ENCODE measurements around the gene NPIPB8.
"Not testable (repeated sequence)": the region's sequence is repeated elsewhere in the genome, so short reads cannot be mapped to it uniquely, and the experiment has no call there.

The NPIPB8 gene
- total RNA-seq, result 0 to 0.66 (median 0) reads per million in 17 experiments

GRCh38 chr16:28637765-28638164 is at the start of gene NPIPB8:
Gene NPIPB8, plus strand, starts transcription at chr16:28638065. Its CDS starts 296 bp downstream, at chr16:28638361.
- DNase-seq, result not testable (repeated sequence)

DNA sequence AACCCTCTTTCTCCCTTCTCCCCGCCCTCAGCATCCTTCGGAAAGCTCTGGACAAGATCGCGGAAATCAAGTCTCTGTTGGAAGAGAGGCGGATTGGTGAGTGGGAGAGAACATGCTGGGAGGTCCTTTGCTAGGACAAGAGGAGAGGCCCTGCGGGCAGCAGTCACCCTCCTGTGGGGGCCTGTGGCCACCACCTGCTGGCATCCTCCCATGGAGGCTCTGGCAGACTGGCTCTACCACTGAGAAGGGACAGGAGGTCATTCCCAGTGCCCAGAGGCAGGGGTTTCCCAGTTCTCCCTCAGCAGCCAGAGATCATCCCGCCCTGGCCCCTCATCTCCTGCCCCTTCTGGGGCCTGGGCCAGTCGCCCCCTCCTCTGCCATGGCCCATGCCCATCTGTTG is 48.8 kb upstream of the NPIPB8 start:
- DNase-seq, result no peak

GRCh38 chr16:28589930-28590329 is 47.9 kb upstream of the NPIPB8 start:
- DNase-seq, result no peak

DNA sequence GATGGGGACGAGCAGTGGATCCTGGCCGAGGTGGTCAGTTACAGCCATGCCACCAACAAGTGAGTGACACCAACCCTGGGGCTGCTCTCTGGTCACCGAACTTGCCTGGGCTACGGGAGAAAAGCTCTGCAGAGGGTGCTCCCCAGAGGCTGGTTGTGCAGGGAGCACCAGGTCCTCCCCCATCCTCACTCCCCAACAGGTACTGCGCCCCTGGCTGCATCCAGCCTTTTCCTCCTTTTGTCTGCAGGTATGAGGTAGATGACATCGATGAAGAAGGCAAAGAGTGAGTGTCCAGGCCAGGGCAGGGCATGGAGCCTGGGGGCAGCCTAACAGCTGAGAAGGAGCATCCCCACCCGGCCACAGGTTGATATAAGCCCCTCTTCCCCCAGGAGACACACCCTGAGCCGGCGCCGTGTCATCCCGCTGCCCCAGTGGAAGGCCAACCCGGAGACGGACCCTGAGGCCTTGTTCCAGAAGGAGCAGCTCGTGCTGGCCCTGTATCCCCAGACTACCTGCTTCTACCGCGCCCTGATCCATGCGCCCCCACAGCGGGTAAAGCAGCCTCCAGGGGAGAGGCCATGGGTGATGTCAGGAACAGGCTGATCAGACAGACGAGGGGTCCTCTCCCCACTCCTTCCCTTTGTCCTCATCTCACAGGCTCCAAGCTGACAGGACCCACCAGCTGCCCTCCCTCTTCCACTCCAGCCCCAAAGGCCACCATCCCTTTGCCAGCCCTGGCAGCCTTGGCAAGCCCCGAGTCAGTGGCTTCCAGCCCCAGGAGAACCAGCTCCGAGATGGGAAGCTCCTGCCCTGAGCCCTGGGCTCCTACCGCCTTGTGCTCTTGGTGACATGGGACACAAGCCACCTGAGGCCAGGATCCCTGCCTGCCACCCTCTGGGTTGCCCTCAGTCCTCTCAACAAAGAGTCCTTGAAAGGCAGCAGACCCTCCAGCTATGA is 47.2 kb upstream of the NPIPB8 start:
- no peak for DNase-seq

- no peak for DNase-seq
These were observed 46.5 kb upstream of the NPIPB8 start for GRCh38 chr16:28591355-28591754.

DNA sequence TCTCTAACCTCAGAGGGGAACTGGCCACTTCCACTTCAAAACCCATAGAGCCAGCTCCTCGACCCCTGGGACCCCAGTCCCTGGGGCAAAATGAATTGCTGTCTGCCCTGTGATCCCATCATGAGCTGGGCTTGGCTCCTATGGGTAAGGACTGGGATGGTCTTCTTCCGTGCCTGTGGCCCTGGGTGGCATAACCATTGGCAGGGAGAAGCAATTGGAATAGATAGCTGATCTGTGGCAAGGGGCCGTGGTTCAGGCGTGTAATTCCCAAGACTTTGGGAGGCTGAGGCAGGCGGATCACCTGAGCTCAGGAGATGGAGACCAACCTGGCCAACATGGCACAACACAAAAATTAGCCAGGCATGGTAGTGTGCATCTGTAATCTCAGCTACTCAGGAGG is 45.4 kb upstream of the NPIPB8 start:
- DNase-seq, result no peak

GRCh38 chr16:28592979-28593553 is 44.8 kb upstream of the NPIPB8 start:
- no peak for DNase-seq

GRCh38 chr16:28595451-28595850 is 42.4 kb upstream of the NPIPB8 start:
- DNase-seq, result not testable (repeated sequence)

- no peak for DNase-seq
These were observed 41.7 kb upstream of the NPIPB8 start for GRCh38 chr16:28596115-28596630.

DNA sequence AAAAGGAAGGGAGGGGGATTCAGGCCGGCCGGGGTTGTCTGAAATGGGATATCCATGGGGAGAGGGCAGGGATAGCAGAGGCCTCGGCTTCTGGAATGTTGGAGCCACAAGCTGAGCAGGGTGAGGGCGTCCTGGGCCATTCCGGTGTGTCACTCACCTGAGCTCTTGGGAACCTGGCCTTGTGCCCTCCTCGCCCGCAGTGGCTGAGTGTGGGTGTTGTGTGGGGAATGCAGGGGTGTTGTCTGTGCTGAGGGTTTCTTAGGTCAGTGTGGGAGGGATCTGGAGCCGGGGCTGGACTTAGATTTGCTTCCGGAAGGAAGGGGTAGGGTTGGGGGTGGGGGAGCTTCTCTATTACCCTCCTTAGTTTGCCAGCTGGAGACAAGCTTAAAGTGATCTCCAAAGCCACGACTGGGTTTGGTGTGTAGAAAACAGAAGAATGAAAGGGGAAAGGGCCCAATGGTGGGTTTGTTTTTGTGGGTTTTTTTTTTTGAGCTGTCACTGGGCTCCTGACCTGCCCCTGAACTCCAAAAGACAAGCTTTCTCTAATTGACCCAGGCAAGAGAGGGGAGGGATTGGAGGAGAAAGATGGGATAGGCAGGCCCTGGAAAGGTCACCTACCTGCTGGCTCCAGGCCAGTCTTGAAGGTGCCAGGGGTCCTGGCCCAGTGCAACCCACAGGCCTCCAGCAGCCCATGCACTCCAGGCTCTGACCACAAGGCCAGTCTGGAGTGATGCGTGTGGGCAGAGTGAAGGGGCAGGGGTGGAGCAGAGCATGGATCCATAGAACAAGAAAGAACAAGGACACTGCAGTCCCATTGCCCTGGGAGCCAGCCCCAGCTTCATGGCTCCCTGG is 40.8 kb upstream of the NPIPB8 start, which contains the start of gene SULT1A2:
TSS of gene SULT1A2 (minus strand) at position 211 of the 852 bp plus-strand sequence. CDS start 1,120 bp downstream, outside the sequence.
- peak in 2 of 4 experiments; percentile 34 to 46 for DNase-seq

GRCh38 chr16:28597692-28598261 is 40.1 kb upstream of the NPIPB8 start:
- DNase-seq, result peak; percentile 38 to 54 (median 47)

GRCh38 chr16:28599377-28600285 is 38.2 kb upstream of the NPIPB8 start:
- not testable (repeated sequence) for DNase-seq

DNA sequence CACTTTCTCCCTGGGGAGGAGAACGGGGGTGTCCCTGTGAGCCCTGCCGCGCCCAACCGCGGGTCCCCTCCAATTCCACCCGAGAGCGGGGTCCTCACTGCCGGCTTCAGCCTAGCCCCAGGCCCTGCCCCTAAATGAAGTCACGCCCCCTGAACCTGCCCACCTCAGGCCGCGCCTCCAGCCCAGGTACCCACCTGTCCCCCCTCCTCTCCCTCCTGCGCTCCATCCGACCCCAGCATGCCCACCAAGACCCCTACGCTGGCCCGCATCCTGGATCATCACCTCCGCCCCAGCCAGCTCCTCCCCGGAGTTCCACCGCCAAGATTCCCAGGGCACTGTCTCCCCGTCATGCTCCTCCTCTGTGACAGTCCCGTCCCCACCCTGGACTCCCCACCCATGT is 36.9 kb upstream of the NPIPB8 start:
- not testable (repeated sequence) for DNase-seq

DNA sequence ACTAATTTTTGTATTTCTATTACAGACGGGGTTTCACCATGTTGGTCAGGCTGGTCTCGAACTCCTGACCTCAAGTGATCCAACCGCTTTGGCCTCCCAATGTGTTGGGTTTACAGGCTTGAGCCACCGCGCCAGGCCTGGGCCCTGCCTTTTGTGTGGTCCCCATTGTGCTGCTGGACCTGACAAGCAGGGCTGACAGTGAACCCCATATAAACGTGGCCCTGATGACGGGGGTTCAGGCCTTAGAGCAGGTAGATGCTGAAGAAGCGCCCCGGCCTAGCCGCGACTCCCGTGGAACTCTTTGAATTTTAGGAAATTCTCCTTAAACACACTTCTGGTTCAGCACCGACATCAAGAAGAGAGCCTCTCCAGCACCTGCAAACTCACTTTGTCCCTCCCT is 36.3 kb upstream of the NPIPB8 start:
- not testable (repeated sequence) for DNase-seq

DNA sequence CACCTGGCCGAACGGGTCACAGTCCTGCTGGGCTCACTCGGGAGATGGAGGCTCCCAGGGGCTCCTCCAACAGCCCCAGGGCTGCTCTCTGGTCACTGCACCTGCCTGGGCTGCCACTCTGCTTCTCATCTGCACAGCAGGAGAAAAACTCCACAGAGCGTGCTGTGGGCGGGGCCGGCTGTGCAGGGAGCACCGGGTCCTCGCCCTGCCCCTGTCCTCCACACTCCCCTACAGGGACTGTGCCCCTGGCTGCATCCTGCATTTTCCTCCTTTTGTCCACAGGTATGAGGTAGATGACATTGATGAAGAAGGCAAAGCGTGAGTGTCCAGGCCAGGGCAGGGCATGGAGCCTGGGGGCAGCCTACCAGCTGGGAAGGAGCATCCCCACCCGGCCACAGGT is 35.8 kb upstream of the NPIPB8 start:
- not testable (repeated sequence) for DNase-seq

DNA sequence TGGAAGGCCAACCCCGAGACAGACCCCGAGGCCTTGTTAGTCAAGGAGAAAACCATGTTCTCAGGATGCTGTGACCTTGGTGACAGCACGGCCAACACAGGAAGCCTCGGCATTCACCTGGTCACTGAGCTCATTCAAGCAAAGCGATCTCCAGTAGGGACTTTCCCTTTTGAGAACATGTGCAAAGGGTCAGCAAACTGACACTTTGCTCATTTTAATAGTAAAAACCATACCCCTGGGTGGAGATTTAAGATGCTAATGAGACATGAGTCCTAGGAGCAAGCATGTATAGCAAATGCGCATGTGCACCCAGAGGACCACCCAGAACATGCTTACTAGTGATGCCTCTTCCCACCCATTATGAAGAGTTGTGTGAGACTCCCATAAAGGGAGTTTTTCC is 35.3 kb upstream of the NPIPB8 start:
- no peak for DNase-seq

DNA sequence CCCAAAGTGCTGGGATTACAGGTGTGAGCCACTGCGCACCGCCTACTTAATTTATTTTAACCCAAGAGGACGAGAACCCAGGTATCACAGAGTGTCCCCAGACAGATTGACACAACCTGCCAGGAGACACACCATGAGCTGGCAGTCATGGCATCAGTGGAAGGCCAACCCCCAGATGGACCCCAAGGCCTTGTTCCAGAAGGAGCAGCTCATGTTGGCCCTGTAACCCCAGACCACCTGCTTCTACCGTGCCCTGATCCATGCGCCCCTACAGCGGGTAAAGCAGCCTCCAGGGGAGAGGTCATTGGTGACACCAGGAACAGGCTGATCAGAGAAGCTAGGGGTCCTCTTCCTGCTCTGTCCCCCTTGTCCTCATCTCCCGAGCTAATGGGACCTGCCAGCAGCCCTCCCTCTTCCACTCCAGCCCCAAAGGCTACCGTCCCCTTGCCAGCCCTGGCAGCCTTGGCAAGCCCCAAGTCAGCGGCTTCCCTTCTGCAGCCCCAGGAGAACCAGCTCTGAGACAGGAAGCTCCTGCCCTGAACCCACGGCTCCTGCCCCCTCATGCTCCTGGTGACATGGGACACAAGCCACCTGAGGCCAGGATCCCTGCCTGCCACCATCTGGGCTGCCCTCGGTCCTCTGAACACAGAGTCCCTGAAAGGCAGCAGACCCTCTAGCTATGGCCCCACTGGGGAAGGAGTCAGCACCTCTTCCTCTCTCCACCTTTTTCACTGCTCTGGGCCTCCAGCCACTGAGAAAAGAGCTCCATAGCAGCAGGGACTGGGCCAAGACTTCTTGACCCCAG is 34.3 kb upstream of the NPIPB8 start:
- DNase-seq, result no peak

DNA sequence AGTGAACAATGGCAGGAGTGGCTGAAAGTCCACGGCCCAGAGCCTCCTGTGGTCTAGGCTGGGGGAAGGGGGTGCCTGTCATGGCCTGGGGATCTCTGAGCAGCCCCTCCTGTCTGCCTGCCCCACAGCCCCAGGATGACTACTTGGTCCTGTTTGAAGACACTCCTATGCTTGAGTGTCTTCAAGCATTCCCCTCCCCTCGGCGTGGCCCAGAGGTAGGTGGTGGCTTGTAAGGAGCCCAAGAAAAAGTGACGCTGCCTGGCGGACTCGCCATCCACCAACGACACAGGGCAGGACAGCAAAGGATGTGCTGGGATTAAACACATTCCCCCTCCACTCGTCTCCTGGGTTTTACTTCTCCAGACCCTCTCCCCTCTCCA is 33.7 kb upstream of the NPIPB8 start:
- no peak for DNase-seq

DNA sequence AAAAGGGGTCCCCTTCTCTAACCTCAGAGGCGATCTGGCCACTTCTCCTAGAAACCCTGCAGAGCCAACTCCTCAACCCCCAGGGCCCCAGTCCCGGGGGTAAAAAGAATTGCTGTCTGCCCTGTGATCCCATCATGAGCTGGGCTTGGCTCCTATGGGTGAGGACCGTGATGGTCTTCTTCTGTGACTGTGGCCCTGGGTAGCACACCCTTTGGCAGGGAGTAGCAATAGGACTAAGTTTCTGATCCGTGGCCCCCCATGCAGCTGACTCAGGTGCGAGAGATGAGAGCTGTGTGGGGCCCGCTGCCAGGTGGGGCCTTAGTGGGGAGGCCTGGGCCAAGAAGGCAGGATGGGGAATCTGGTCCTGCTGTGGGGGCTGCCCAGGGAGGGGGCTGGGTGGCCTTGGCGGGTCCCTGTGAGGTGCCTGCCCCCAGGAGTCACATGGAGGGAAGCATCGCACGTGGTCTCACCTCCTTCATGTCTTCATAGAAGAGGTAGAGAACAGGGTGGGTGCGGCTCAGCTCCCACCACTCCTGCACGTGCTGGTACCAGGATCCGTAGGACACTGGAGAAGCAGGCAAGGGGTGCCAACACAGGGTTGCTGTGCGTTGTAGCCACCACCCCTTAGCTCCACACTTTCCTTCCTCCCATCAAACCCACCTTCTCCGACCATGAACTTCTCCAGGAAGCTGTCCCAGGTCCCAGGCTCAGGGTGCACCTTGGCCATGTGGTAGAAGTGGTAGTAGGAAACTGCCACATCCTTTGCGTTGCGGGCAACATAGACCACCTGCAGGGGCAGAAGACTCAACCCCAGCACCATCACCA is 31.4 kb upstream of the NPIPB8 start:
- DNase-seq, result no peak

Measured in suppressor macrophage (primary cell).